Cerebellar nuclear complex (tissue), 1 donor: ENCODE results near the gene COX15.
A peak's percentile ranks its signal among the peaks of the same experiment; 100 is the strongest.
"Not testable (repeated sequence)": the region's sequence is repeated elsewhere in the genome, so short reads cannot be mapped to it uniquely, and the experiment has no call there.

Experiments used
- DNase-seq, 2 experiments: peaks; one replicate each; lab custom pipeline; 2025; lab: John Stamatoyannopoulos, UW

The COX15 gene

GRCh38 chr10:99732033-99732842 is at the start of gene COX15, which contains the start of gene CUTC:
Gene COX15 (minus strand): TSS chr10:99732127. CDS start chr10:99732049, 78 bp downstream.
Gene CUTC (plus strand): TSS chr10:99732234. CDS start chr10:99732349, 115 bp downstream.
- DNase-seq, result peak; percentile 66 to 80

- no peak for DNase-seq
Observed at GRCh38 chr10:99779335-99779734, 47.4 kb upstream of the COX15 start.

GRCh38 chr10:99777918-99778714 is 46.2 kb upstream of the COX15 start:
- no peak for DNase-seq

GRCh38 chr10:99775850-99776249 is 43.9 kb upstream of the COX15 start:
- no peak for DNase-seq

- no peak for DNase-seq
Observed at GRCh38 chr10:99770408-99771045, 38.6 kb upstream of the COX15 start.

- DNase-seq, result no peak
Observed at GRCh38 chr10:99769706-99770105, 37.8 kb upstream of the COX15 start.

- DNase-seq, result no peak
Observed at GRCh38 chr10:99768556-99768955, 36.6 kb upstream of the COX15 start.

GRCh38 chr10:99767901-99768300 is 36.0 kb upstream of the COX15 start:
- no peak for DNase-seq

- no peak for DNase-seq
Observed at GRCh38 chr10:99766302-99766681, 34.4 kb upstream of the COX15 start.

- DNase-seq, result no peak
Observed at GRCh38 chr10:99765672-99766301, 33.9 kb upstream of the COX15 start.

GRCh38 chr10:99761365-99761764 is 29.4 kb upstream of the COX15 start:
- no peak for DNase-seq

GRCh38 chr10:99760321-99760720 is 28.4 kb upstream of the COX15 start:
- no peak for DNase-seq

- DNase-seq, result no peak
Observed at GRCh38 chr10:99758211-99758891, 26.4 kb upstream of the COX15 start.

- no peak for DNase-seq
Observed at GRCh38 chr10:99756159-99756558, 24.2 kb upstream of the COX15 start.

GRCh38 chr10:99754670-99755069 is 22.7 kb upstream of the COX15 start:
- no peak for DNase-seq

- DNase-seq, result no peak
Observed at GRCh38 chr10:99750641-99751040, 18.7 kb upstream of the COX15 start.

GRCh38 chr10:99748823-99749451 is 17.0 kb upstream of the COX15 start:
- no peak for DNase-seq

- DNase-seq, result not testable (repeated sequence)
Observed at GRCh38 chr10:99746166-99746565, 14.2 kb upstream of the COX15 start.

- DNase-seq, result no peak
Observed at GRCh38 chr10:99743841-99744240, 11.9 kb upstream of the COX15 start.

- no peak for DNase-seq
Observed at GRCh38 chr10:99742701-99743100, 10.8 kb upstream of the COX15 start.

GRCh38 chr10:99742254-99742653 is 10.3 kb upstream of the COX15 start:
- DNase-seq, result no peak
